ENCODE measurements around the gene DEF6. TPM values are rescaled to one million over a fixed set of nuclear protein-coding genes. Genes with fewer than 3 reads are reported as not detected.
"Not testable (repeated sequence)": the region's sequence is repeated elsewhere in the genome, so short reads cannot be mapped to it uniquely, and the experiment has no call there.

The DEF6 gene
- total RNA-seq, 1 donor: 0.18 TPM

DNA sequence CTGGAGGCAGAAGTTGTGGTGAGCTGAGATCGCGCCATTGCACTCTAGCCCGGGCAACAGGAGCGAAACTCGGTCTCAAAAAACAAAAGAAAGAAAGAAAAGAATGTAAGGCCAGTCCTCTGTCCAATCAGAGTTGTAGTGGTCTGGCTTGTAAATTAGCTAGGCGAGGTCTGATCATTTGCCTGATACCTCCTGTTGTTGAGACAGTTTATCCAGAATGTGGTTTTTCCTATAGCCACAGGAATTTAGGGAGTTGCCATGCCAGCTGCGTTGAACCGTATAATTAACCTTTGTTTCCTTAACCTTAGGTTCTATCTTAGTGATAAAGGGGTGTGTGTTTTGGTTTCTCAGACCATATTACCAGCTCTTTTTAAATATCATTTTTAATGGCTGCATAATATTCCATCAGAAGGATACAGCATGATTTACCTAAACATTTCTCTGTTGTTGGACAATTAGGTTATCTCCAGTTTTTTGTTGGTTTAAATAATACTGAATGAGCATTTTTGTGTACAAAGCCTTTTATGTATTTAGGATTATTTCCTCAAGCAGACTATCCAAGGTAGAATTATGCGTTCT lies 33.0 kb downstream of the DEF6 start:
- no peak for TF ChIP-seq CTCF (IDR thresholded peaks at IDR 0.05; ENCODE audit: insufficient read depth, low read length)
- no peak for DNase-seq (ENCODE audit: low read depth)
- no peak overlapping the region for H3K4me3 ChIP-seq (ENCODE audit: low read depth, low read length)

DNA sequence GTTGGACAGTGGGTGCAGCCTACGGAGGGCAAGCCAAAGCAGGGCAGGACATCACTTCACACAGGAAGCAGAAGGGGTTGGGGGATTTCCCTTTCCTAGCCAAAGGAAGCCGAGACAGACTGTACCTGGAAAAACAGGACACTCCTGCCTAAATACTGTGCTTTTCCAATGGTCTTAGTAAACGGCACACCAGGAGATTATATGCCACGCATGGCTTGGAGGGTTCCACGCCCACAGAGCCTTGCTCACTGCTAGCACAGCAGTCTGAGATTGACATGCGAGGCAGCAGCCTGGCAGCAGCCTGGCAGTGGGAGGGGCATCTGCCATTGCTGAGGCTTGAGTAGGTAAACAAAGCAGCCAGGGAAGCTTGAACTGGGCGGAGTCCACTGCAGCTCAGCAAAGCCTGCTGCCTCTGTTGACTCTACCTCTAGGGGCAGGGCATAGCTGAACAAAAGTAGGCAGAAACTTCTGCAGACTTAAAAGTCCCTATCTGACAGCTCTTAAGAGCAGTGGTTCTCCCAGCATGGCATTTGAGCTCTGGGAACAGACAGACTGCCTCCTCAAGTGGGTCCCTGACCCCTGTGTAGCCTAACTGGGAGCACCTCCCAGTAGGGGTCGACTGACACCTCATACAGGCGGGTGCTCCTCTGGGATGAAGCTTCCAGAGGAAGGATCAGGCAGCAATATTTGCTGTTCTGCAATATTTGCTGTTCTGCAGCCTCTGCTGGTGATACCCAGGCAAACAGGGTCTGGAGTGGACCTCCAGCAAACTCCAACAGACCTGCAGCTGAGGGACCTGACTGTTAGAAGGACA lies 34.7 kb downstream of the DEF6 start:
- DNase-seq (ENCODE audit: low read depth); H3K4me3 ChIP-seq (ENCODE audit: low read depth, low read length): not testable (repeated sequence)

DNA sequence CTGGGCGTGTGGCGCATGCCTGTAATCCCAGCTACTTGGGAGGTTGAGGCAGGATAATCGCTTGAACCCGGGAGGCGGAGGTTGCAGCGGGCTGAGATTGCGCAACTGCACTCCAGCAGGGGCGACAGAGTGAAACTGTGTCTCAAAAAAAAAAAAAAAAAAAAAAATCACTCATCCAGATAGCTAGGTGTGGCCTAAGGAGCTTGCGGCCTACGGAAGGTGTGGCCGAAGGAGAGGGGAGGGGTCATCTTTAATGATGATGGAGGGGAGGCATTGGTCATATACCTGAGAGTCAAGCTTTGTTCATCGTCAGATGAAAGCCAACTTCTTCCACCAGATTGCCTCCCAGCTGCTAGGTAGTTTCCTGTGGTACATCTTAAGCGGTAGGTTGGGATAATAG lies 43.9 kb downstream of the DEF6 start:
- DNase-seq (ENCODE audit: low read depth): no peak
- TF ChIP-seq CTCF (IDR thresholded peaks at IDR 0.05; ENCODE audit: insufficient read depth, low read length): no peak
- no peak overlapping the region for H3K4me3 ChIP-seq (ENCODE audit: low read depth, low read length)

DNA sequence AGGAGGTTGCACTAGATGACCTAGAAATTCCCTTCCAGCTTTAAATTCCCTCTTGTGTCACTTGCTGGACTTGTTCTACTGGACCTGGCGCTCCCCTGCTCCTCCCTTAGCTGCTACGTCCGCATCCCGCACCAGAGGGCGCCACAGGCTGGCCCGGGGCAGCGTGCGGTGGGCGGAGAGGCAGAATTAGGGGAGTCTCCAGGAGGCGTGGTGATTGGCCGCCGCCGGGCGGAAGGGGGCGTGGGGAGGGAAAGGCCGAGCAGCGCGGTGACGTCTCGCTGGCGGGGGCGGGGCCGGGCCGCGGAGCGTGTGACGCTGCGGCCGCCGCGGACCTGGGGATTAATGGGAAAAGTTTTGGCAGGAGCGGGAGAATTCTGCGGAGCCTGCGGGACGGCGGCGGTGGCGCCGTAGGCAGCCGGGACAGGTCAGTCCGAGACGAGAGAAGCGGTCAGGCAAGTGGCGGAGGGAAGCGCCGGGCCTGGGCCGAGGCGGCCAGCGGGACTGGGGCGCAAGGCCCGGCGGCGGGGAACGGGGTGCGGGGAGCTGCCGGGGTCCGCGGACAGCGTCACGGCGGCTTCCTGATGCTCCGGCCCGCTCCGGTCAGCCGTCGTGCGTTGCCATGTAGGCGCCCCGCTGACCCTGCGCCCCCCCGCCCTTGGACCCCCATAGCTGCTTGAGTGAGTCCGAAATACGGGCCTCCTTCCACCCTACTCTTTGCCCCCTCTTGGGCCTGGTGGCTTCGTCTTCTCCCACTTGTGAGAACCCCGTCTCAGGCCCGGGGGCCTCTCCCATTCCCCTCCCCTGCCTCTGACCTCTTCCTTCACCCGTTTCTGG lies 44.9 kb downstream of the DEF6 start, which contains the start of gene PPARD:
Gene PPARD, plus strand, starts transcription at position 301 of the 834 bp plus-strand sequence. CDS start 68,530 bp downstream, outside the sequence.
- DNase-seq (ENCODE audit: low read depth): peak; percentile 93
- peak; percentile 96 for TF ChIP-seq CTCF (IDR thresholded peaks at IDR 0.05; ENCODE audit: insufficient read depth, low read length)
- peak within 1 kb of the TSS; percentile 91 for H3K4me3 ChIP-seq (ENCODE audit: low read depth, low read length)

DNA sequence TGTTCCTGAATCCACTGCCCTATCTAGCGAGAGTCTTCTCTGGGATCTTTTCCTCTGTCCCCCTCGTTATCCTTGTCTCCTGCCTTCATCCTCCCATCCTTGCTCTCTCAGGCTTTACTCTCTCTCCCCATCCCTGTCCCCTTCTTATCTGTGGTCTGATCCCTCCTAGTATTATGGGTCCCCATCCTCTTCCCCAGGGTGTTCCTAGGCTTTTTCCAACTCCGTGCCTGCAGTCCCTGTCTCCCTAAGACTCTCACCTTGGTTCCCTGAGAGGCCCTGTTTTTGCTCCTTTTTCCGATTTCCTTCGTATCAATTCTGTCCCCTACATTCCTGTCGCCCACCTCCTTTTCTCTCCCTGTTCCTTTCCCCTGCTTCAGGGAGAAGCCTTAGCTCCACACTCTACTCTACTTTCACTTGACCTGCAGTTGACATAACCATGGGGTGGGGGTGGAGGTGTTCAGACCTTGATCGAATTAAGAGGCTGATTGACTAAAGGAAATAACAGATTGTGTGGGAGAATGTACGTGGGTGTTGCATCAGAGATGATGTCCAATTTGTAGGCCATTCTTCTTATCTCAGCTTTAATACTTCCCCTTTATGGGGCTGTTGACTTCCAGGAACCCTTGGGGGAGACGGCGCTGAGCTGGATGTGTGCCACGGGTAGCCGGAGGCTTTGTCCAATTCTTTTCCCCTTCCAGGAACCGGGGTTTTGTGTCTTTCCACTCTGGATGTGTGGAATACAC lies 45.6 kb downstream of the DEF6 start:
- DNase-seq (ENCODE audit: low read depth): peak; percentile 81
- no peak for TF ChIP-seq CTCF (IDR thresholded peaks at IDR 0.05; ENCODE audit: insufficient read depth, low read length)
- H3K4me3 ChIP-seq (ENCODE audit: low read depth, low read length): peak overlapping the region; percentile 91

DNA sequence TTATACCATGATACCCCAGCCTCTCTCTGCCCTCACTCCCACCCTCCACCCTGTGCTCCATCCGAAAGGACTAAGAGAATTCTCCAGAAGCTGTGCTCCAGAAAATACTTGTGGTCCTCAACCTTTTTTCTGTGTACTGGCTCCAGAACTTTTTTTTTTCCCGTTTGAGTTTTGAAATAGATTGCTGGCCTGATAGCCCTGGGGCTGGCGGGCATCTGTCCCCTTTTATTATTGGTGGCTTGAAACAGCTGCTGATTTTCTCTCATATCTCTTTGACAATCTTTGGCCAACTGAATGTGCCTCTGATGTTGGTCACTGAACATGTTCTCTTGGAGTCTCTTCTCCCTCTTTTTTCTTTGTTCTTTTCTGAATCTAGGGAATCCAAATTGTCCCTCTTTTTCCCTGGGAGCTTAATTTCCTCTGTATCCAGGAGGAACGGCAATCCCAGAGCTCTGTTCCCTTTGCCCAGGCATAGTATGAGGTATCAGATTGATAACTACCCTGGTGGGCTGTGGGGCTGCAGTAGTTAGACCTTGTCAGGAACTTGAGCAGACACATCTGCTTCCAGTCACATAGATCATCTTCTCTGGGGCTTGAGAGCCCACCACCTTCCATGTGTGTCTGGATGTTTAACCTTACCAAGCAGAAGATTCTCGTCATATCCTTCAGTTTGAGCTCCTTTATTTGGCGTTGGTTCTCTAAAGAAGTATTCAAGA lies 46.4 kb downstream of the DEF6 start:
- no peak for TF ChIP-seq CTCF (IDR thresholded peaks at IDR 0.05; ENCODE audit: insufficient read depth, low read length)
- H3K4me3 ChIP-seq (ENCODE audit: low read depth, low read length): peak overlapping the region; percentile 91
- no peak for DNase-seq (ENCODE audit: low read depth)

Data from fibroblast of the aortic adventitia (primary cell).